Natural killer cell (primary cell): Measurements from ENCODE around the gene GSKIP. TPM values are rescaled to one million over a fixed set of nuclear protein-coding genes. Genes with fewer than 3 reads are reported as not detected.

Experiments
- ATAC-seq, 3 donors: fragments of 150-1000 bp in 2 of 3; fragments of 200-7000 bp in 1 of 3; cut with Tn5 transposase; 1 replicate in 1 of 3; 2 replicates in 2 of 3; pipeline ENCODE4 v1.10.0; 2021; ENCODE audit warnings: mild to moderate bottlenecking in 2 of 3, moderate library complexity in 2 of 3
- DNase-seq, 2 donors: peaks; one replicate each; pipeline versions ENCODE4 v3.0.0 to v3.0.0-alpha.2; 2013 to 2021; ENCODE audit warnings: mixed read lengths in 1 of 2
- H3K27ac ChIP-seq: one replicate; pipeline ENCODE4 v1.5.1; 2013; ENCODE audit warnings: mild to moderate bottlenecking, low read length
- H3K27me3 ChIP-seq: one replicate; pipeline ENCODE4 v1.6.1; 2013; ENCODE audit warnings: low read length; ENCODE audit not compliant: control insufficient read depth, insufficient read depth
- H3K36me3 ChIP-seq: one replicate; pipeline ENCODE4 v1.6.1; 2013; ENCODE audit warnings: low read length; ENCODE audit not compliant: control insufficient read depth, insufficient read depth
- H3K4me1 ChIP-seq: one replicate; pipeline ENCODE4 v1.6.1; 2013; ENCODE audit warnings: low read length; ENCODE audit not compliant: control insufficient read depth, insufficient read depth
- H3K4me3 ChIP-seq: one replicate; pipeline ENCODE4 v1.5.1; 2013; ENCODE audit warnings: low read length
- H3K9me3 ChIP-seq: one replicate; pipeline ENCODE4 v1.6.1; 2013; ENCODE audit warnings: low read length; ENCODE audit not compliant: control insufficient read depth, insufficient read depth
- H3K27ac Mint-ChIP-seq, 2 donors: one replicate each; pipeline ENCODE4 v1.8.0; 2022; ENCODE audit warnings: mild to moderate bottlenecking in 2 of 2, mixed read lengths in 2 of 2, moderate library complexity in 1 of 2
- H3K27me3 Mint-ChIP-seq, 2 donors: one replicate each; pipeline ENCODE4 v1.8.0; 2022; ENCODE audit warnings: low read depth in 2 of 2, mixed read lengths in 2 of 2
- H3K36me3 Mint-ChIP-seq: one replicate; pipeline ENCODE4 v1.8.0; 2022; ENCODE audit warnings: mixed read lengths
- H3K4me1 Mint-ChIP-seq, 2 donors: one replicate each; pipeline ENCODE4 v1.8.0; 2022; ENCODE audit warnings: mixed read lengths in 2 of 2
- H3K4me3 Mint-ChIP-seq: one replicate; pipeline ENCODE4 v1.8.0; 2022; ENCODE audit warnings: mild to moderate bottlenecking, moderate library complexity, mixed read lengths
- H3K9me3 Mint-ChIP-seq, 2 donors: one replicate each; pipeline ENCODE4 v1.8.0; 2022; ENCODE audit warnings: mixed read lengths in 2 of 2
- CTCF ChIP-seq: fragments of 200-600 bp; IDR thresholded peaks from one replicate; pipeline ENCODE4 v1.8.0; 2022; ENCODE audit warnings: antibody characterized with exemption
- WGBS: methylation state at CpG from one replicate; pipeline ENCODE4 v1.1.7; 2013; ENCODE audit warnings: missing lambda C conversion rate; ENCODE audit not compliant: insufficient coverage; 5-methylcytosine and 5-hydroxymethylcytosine counted together
- intact Hi-C: fragments of 100-400 bp; cut with micrococcal nuclease; formaldehyde crosslinking; loops from one replicate; pipeline ENCODE4 v1.14.2; 2022
- total RNA-seq, 4 donors: library from RNA; stranded (reverse); fragments of 120-200 nt in 1 of 4; gene quantifications; one replicate each; pipeline versions ENCODE4 v1.2.3 to v1.2.4, GENCODE V29; 2013 to 2022

GSKIP gene
- total RNA-seq, 3 donors from 2014 or later (not counting 1 experiment from before 2014, with no cell fraction given): 6.6 to 11.8 (median 7.9) TPM

GRCh38 chr14:96385385-96385784 lies 22.1 kb downstream of the GSKIP start:
- Mint-ChIP-seq H3K27me3 (no peaks in the 10 kb centered on the region), H3K36me3 (peaks cover 7% of the 10 kb centered on the region), H3K4me3 (no peak overlapping the region), H3K27ac (no peak overlapping the region), H3K9me3 (no peaks in the 10 kb centered on the region), H3K4me1 (peaks cover 6 to 7% of the 10 kb centered on the region in 2 donors)
- H3K4me3 ChIP-seq: no peak overlapping the region
- TF ChIP-seq CTCF: no peak
- peaks cover 2% of the 10 kb centered on the region for H3K27me3 ChIP-seq
- H3K9me3 ChIP-seq: no peaks in the 10 kb centered on the region
- H3K36me3 ChIP-seq: peaks cover 18% of the 10 kb centered on the region
- intact Hi-C loops: no loop called here
- 99% methylated on average over 3 of the region's 3 CpGs for WGBS
- no peaks in the 10 kb centered on the region for H3K4me1 ChIP-seq
- ATAC-seq (no peak), DNase-seq (no peak)
- H3K27ac ChIP-seq: no peak overlapping the region

- no peaks in the 10 kb centered on the region for H3K9me3 ChIP-seq
- Mint-ChIP-seq H3K9me3 (no peaks in the 10 kb centered on the region), H3K4me1 (peaks cover 7 to 9% of the 10 kb centered on the region in 2 donors), H3K4me3 (peak overlapping the region; percentile 93), H3K36me3 (no peaks in the 10 kb centered on the region), H3K27me3 (peaks cover 3 to 9% of the 10 kb centered on the region in 2 donors), H3K27ac (peak overlapping the region; percentile 64 to 81)
- WGBS: 7% methylated on average over 13 of the region's 13 CpGs
- TF ChIP-seq CTCF: no peak
- peaks cover 16% of the 10 kb centered on the region for H3K4me1 ChIP-seq
- peak overlapping the region; percentile 89 for H3K4me3 ChIP-seq
- DNase-seq: no peak
- ATAC-seq: no peak
- peaks cover 2% of the 10 kb centered on the region for H3K36me3 ChIP-seq
- H3K27me3 ChIP-seq: peaks cover 2% of the 10 kb centered on the region
- intact Hi-C loops: loop anchor here (1.0 kb wide), 1 partner anchor 28 kb away; the partner anchor contains the start of genes ATG2B and GSKIP
- no peak overlapping the region for H3K27ac ChIP-seq
Measured at GRCh38 chr14:96390965-96391292, 27.6 kb downstream of the GSKIP start.

- ATAC-seq (peak; percentile 93 to 99 (median 93)), DNase-seq (peak; percentile 98 to 100)
- Mint-ChIP-seq H3K4me3 (peak overlapping the region; percentile 93), H3K27me3 (peaks cover 3 to 9% of the 10 kb centered on the region in 2 donors), H3K4me1 (peaks cover 7 to 9% of the 10 kb centered on the region in 2 donors), H3K36me3 (no peaks in the 10 kb centered on the region), H3K9me3 (no peaks in the 10 kb centered on the region), H3K27ac (peak overlapping the region; percentile 64 to 81)
- no peaks in the 10 kb centered on the region for H3K9me3 ChIP-seq
- H3K27ac ChIP-seq: peak overlapping the region; percentile 43
- under 1% methylated on average over 79 of the region's 79 CpGs for WGBS
- TF ChIP-seq CTCF: no peak
- peaks cover 16% of the 10 kb centered on the region for H3K4me1 ChIP-seq
- peak overlapping the region; percentile 89 for H3K4me3 ChIP-seq
- peaks cover 2% of the 10 kb centered on the region for H3K36me3 ChIP-seq
- intact Hi-C loops: loop anchor here (1.0 kb wide), 1 partner anchor 28 kb away; the partner anchor contains the start of genes ATG2B and GSKIP
- peaks cover 2% of the 10 kb centered on the region for H3K27me3 ChIP-seq
Measured at GRCh38 chr14:96391293-96392118, 28.2 kb downstream of the GSKIP start.
